ENCODE measurements around the gene BLMH. TPM values are rescaled to one million over a fixed set of nuclear protein-coding genes. Genes with fewer than 3 reads are reported as not detected.

BLMH gene
- total and polyA plus RNA-seq, 10 of the 15 experiments (the other 5 are each of a cell fraction or from before 2014, with no cell fraction given) = 16.1 to 63.9 (median 54.0) TPM

- Histone ChIP-seq H3K36me3 (ENCODE audit: control insufficient read depth in 2 of 2, insufficient read depth in 2 of 2, low read length in 1 of 2) (peaks cover 0 to 7% of the 10 kb centered on the region in 2 experiments; a peak in 3 of 4 replicates), H3K79me2 (ENCODE audit: control insufficient read depth, insufficient read depth, low read length) (peaks cover 18% of the 10 kb centered on the region), H3K9ac (ENCODE audit: control insufficient read depth, insufficient read depth, low read length) (peak overlapping the region; percentile 70), H4K20me1 (ENCODE audit: control insufficient read depth, insufficient read depth) (no peaks in the 10 kb centered on the region), H3K9me3 (replicated peaks; ENCODE audit: control insufficient read depth, insufficient read depth, low read length) (no peaks in the 10 kb centered on the region), H3K4me2 (ENCODE audit: control insufficient read depth, insufficient read depth) (peak overlapping the region; percentile 82), H3K27ac (ENCODE audit: control insufficient read depth, insufficient read depth) (peak overlapping the region; percentile 59), H3K4me3 (peak overlapping the region; percentile 92), H2AFZ (ENCODE audit: control insufficient read depth, low read depth, low read length) (peak overlapping the region; percentile 75), H3K4me1 (ENCODE audit: control insufficient read depth, insufficient read depth, low read length) (no peaks in the 10 kb centered on the region), H3K27me3 (replicated peaks in 1 of 2; ENCODE audit: control insufficient read depth in 2 of 2, insufficient read depth in 2 of 2, low read length in 1 of 2) (no peaks in the 10 kb centered on the region)
- DNase-seq (ENCODE audit: low read depth, low spot score) (no peak), ATAC-seq (peak; percentile 84), FAIRE-seq (peak; percentile 7)
- ChIA-PET RAD21 (ENCODE audit: unreplicated experiment) (interaction anchor here (0.8 to 2.7 kb wide), 9 partner anchors 16 to 359 kb away, joined by 3 to 25 read pairs (median 4); partner anchors contain the start of gene TMIGD1), CTCF (interaction anchor here (0.8 to 2.7 kb wide), 10 partner anchors 11 to 699 kb away, joined by 3 to 33 read pairs (median 3); partner anchors contain the start of gene TMIGD1), SMC1A (ENCODE audit: uncharacterized antibody, unreplicated experiment) (interaction anchor here (0.9 to 2.3 kb wide), 13 partner anchors 12 to 186 kb away, joined by 3 to 11 read pairs (median 4); partner anchors contain the start of gene GOSR1), POLR2A (interaction anchor here (0.6 to 2.3 kb wide), 8 partner anchors 9 to 206 kb away, joined by 3 to 13 read pairs (median 4); partner anchors contain the start of gene TMIGD1)
- BruUV-seq (replicated peaks) = TSS peak; percentile 63
- 1% methylated on average over 21 of the region's 22 CpGs for WGBS (ENCODE audit: insufficient coverage, insufficient replicate concordance, low lambda C conversion rate, missing lambda C conversion rate)
- in situ Hi-C loops (cut with MboI) (no loop called here), intact Hi-C loops (cut with micrococcal nuclease; ENCODE audit: unreplicated experiment) (no loop called here)
- no peak for TF ChIP-seq TAF1 (IDR thresholded peaks at IDR 0.05; ENCODE audit: borderline replicate concordance, low read depth, low read length)
- TF ChIP-seq IRF5 (IDR thresholded peaks at IDR 0.05; ENCODE audit: borderline replicate concordance) = no peak
- no peak for TF ChIP-seq STAT1 (conservative IDR thresholded peaks at IDR 0.05)
- peak; percentile 53 for TF ChIP-seq MYC (IDR thresholded peaks at IDR 0.05; ENCODE audit: insufficient read depth, insufficient read length, insufficient replicate concordance, low read length, severe bottlenecking)
- TF ChIP-seq RAD51 (IDR thresholded peaks at IDR 0.05) = no peak
- no peak for TF ChIP-seq PAX5 (IDR thresholded peaks at IDR 0.05; ENCODE audit: borderline replicate concordance, low read depth, low read length)
- TF ChIP-seq CBX5 (IDR thresholded peaks at IDR 0.05; ENCODE audit: low read depth) = no peak
- TF ChIP-seq NFXL1 (IDR thresholded peaks at IDR 0.05; ENCODE audit: borderline replicate concordance) = no peak
- TF ChIP-seq MLLT1 (IDR thresholded peaks at IDR 0.05) = no peak
- TF ChIP-seq ATF3 (IDR thresholded peaks at IDR 0.05; ENCODE audit: borderline replicate concordance, extremely low read depth, low read depth, low read length) = no peak
- TF ChIP-seq EGR1 (IDR thresholded peaks at IDR 0.05; ENCODE audit: borderline replicate concordance in 1 of 2, low read depth in 2 of 2, low read length in 2 of 2) = no peak
- no peak for TF ChIP-seq ZNF207 (IDR thresholded peaks at IDR 0.05; ENCODE audit: borderline replicate concordance)
- TF ChIP-seq CBX3 (IDR thresholded peaks at IDR 0.05; ENCODE audit: borderline replicate concordance, low read depth) = no peak
- no peak for TF ChIP-seq SPI1 (IDR thresholded peaks at IDR 0.05; ENCODE audit: borderline replicate concordance, insufficient read depth, low read depth, low read length)
- no peak for TF ChIP-seq ZBTB33 (IDR thresholded peaks at IDR 0.05)
- no peak for TF ChIP-seq CREM (IDR thresholded peaks at IDR 0.05; ENCODE audit: low read depth)
- TF ChIP-seq TBL1XR1 (IDR thresholded peaks at IDR 0.05; ENCODE audit: low read depth, low read length) = no peak
- no peak for TF ChIP-seq HDAC6 (IDR thresholded peaks at IDR 0.05; ENCODE audit: unreplicated experiment)
Observed at GRCh38 chr17:30290696-30291542, 825 bp downstream of the BLMH start.

Measured in GM12878 (cell line).